H1 (cell line): ENCODE results near the gene CDC42EP5. TPM values are rescaled to one million over a fixed set of nuclear protein-coding genes. Genes with fewer than 3 reads are reported as not detected.

ENCODE experiments used
- ATF2 ChIP-seq: IDR thresholded peaks from 2 replicates; pipeline ENCODE4 v1.6.1; 2012; ENCODE audit warnings: low read length, inconsistent platforms
- ATF3 ChIP-seq: IDR thresholded peaks from 2 replicates; pipeline ENCODE4 v1.6.1; 2011; ENCODE audit warnings: low read depth, mild to moderate bottlenecking, low read length; ENCODE audit not compliant: insufficient read depth
- BRCA1 ChIP-seq: IDR thresholded peaks from 2 replicates; pipeline ENCODE4 v1.6.1; 2012; ENCODE audit warnings: low read depth, low read length, improper control_type of control experiment
- CEBPB ChIP-seq: IDR thresholded peaks from 2 replicates; pipeline ENCODE4 v1.6.1; 2012; ENCODE audit warnings: low read depth, low read length
- CHD1 ChIP-seq: IDR thresholded peaks from 2 replicates; pipeline ENCODE4 v1.6.1; 2012; ENCODE audit warnings: low read depth, low read length, improper control_type of control experiment
- EZH2 ChIP-seq: fragments of 200-600 bp; sonication (generic); IDR thresholded peaks from 2 replicates; pipeline ENCODE4 v1.7.1; 2012; ENCODE audit warnings: low read depth, mild to moderate bottlenecking, moderate library complexity, low read length, inconsistent platforms; ENCODE audit not compliant: severe bottlenecking
- GTF2F1 ChIP-seq: IDR thresholded peaks from 2 replicates; pipeline ENCODE4 v1.6.1; 2012; ENCODE audit warnings: low read depth, low read length, improper control_type of control experiment, borderline replicate concordance
- HDAC6 ChIP-seq: IDR thresholded peaks from one replicate; pipeline ENCODE4 v1.7.1; 2012; ENCODE audit warnings: low read depth, mild to moderate bottlenecking, inconsistent platforms, low read length, moderate library complexity
- JUN ChIP-seq: IDR thresholded peaks from 2 replicates; pipeline ENCODE4 v1.6.1; 2011; ENCODE audit warnings: low read depth, mild to moderate bottlenecking, improper control_type of control experiment, low read length
- KDM1A ChIP-seq: fragments of 200-600, 300-600 bp; sonication (generic); IDR thresholded peaks from 2 replicates; pipeline ENCODE4 v1.7.1; 2016; ENCODE audit warnings: mild to moderate bottlenecking, low read length, borderline replicate concordance
- KDM4A ChIP-seq: IDR thresholded peaks from one replicate; pipeline ENCODE4 v1.7.1; 2012; ENCODE audit warnings: low read depth, mild to moderate bottlenecking, moderate library complexity, low read length, inconsistent platforms; ENCODE audit not compliant: severe bottlenecking
- KDM5A ChIP-seq: fragments of 200-600 bp; IDR thresholded peaks from 2 replicates; pipeline ENCODE4 v1.7.1; 2012; ENCODE audit warnings: mild to moderate bottlenecking, low read length, inconsistent platforms, mixed read lengths
- POLR2AphosphoS5 ChIP-seq: IDR thresholded peaks from 2 replicates; pipeline ENCODE4 v1.6.1; 2011; ENCODE audit warnings: low read depth, low read length
- RFX5 ChIP-seq: IDR thresholded peaks from 2 replicates; pipeline ENCODE4 v1.6.1; 2011; ENCODE audit warnings: low read depth, low read length, improper control_type of control experiment, borderline replicate concordance
- RNF2 ChIP-seq: fragments of 200-900, 300-1000 bp; sonication (generic); IDR thresholded peaks from 2 replicates; pipeline ENCODE4 v1.7.1; 2016; ENCODE audit warnings: borderline replicate concordance, low read depth, mild to moderate bottlenecking, antibody characterized with exemption, low read length; ENCODE audit not compliant: poor library complexity, severe bottlenecking; ENCODE audit errors: missing control alignments
- SIRT6 ChIP-seq: IDR thresholded peaks from one replicate; pipeline ENCODE4 v1.7.1; 2012; ENCODE audit warnings: low read length, inconsistent platforms
- SP1 ChIP-seq: IDR thresholded peaks from 2 replicates; pipeline ENCODE4 v1.6.1; 2011; ENCODE audit warnings: low read depth, low read length
- TAF1 ChIP-seq: IDR thresholded peaks from 2 replicates; pipeline ENCODE4 v1.6.1; 2011; ENCODE audit warnings: mild to moderate bottlenecking, low read depth, low read length
- TAF7 ChIP-seq: optimal IDR thresholded peaks from 2 replicates; pipeline ENCODE3; 2011; ENCODE audit warnings: low read depth, mild to moderate bottlenecking, inconsistent platforms, low read length, moderate library complexity, borderline replicate concordance
- TBP ChIP-seq: IDR thresholded peaks from 2 replicates; pipeline ENCODE4 v1.6.1; 2011; ENCODE audit warnings: low read depth, low read length, improper control_type of control experiment
- YY1 ChIP-seq: IDR thresholded peaks from 2 replicates; pipeline ENCODE4 v1.6.1; 2011; ENCODE audit warnings: low read depth, mild to moderate bottlenecking, low read length
- polyA plus RNA-seq, 7 experiments: library from polyadenylated mRNA; depleted of rRNA in 3 of 7; stranded (reverse) in 5 of 7; unstranded in 2 of 7; fragments of >200 nt in 5 of 7; fragments of 200-250 nt in 2 of 7; gene quantifications; 1 replicate in 5 of 7; 2 replicates in 1 of 7; 4 replicates in 1 of 7; pipeline versions ENCODE4 v1.2.1 to v1.2.3, GENCODE V29; 2011 to 2013; ENCODE audit warnings: missing spikeins in 2 of 7, mixed read lengths in 2 of 7
- total RNA-seq: library from RNA; stranded (reverse); fragmentation: NEBNext Ultra II Directional; extraction: Animal tissue kit (Norgen Biotek cat#: 25700); gene quantifications from 2 replicates; pipeline ENCODE4 v1.2.1, GENCODE V29; 2021

CDC42EP5 gene
- total and polyA plus RNA-seq, 2 of the 8 experiments (the other 6 are each of a cell fraction or from before 2014, with no cell fraction given) = 1.8 to 2.1 TPM

DNA sequence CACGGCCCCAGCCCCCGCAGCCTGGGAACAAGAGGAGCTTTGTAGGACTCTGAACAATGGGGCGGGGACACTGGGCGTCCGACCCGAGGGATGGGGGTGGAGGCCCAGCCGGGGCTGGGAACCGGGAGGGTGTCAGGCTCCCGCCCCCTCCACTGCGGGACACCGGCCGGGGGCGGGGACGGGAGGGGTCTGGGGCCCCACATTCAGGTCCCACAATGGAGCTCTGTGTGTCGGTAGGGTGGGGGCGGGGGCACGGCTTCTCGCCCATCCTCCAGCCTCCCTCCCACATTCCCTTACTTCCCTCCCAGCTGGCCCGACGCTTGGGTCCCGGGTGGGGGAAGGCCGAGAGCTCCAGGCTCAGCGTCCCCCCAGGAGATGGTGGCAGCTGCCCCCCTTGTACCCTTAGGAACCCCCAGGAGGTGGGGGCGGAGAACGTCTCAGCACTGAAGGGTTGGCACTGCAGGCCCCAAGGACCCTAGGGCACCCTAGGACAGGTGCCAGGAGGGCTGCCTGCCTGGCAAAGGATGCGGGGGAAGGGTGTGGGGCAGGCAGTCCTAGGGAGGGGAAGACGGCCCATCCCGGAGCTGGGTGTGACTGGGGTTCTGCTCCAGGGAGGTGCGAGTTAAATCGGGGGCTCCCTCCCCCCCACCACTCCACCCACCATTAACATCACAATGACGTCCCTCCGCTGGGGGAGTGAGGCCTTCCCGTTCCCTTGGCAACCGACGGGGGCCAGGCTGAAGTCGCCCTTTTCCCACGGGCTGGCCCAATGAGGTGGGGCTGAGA lies 52.5 kb downstream of the CDC42EP5 start (continued):
- TF ChIP-seq CEBPB (no peak), BRCA1 (no peak), POLR2AphosphoS5 (peak; percentile 72; the same call in 1 of the 2 replicates), TAF7 (no peak), SIRT6 (no peak), GTF2F1 (no peak), ATF3 (no peak), RFX5 (no peak), KDM5A (no peak), HDAC6 (no peak), TAF1 (0 out of 2 replicates have a peak, but pooled peaks have one; percentile 31), TBP (peak; percentile 73; the same call in 1 of the 2 replicates), SP1 (peak; percentile 83), KDM1A (no peak), JUN (no peak), EZH2 (no peak), ATF2 (no peak), YY1 (no peak), CHD1 (no peak), KDM4A (no peak), RNF2 (no peak)
